Colonic mucosa (tissue), 4 donors: Measurements from ENCODE around the gene IMPA2. TPM values are rescaled to one million over a fixed set of nuclear protein-coding genes. Genes with fewer than 3 reads are reported as not detected.
"Not testable (repeated sequence)": the region's sequence is repeated elsewhere in the genome, so short reads cannot be mapped to it uniquely, and the experiment has no call there.

Experiments used
- DNase-seq: peaks from one replicate; pipeline ENCODE4 v3.0.0-alpha.2; 2020
- H3K27ac ChIP-seq: fragments of 200-600 bp; one replicate; pipeline ENCODE4 v1.8.0; 2021
- H3K27me3 ChIP-seq: fragments of 200-600 bp; one replicate; pipeline ENCODE4 v1.8.0; 2021
- H3K36me3 ChIP-seq: fragments of 200-600 bp; one replicate; pipeline ENCODE4 v1.8.0; 2021
- H3K4me1 ChIP-seq: fragments of 200-600 bp; one replicate; pipeline ENCODE4 v1.8.0; 2021; ENCODE audit warnings: mild to moderate bottlenecking
- H3K4me3 ChIP-seq: fragments of 200-600 bp; one replicate; pipeline ENCODE4 v1.8.0; 2021
- H3K9ac ChIP-seq, 2 donors: one replicate each; pipeline ENCODE4 v1.7.0; 2013; ENCODE audit warnings: control low read depth in 2 of 2, low read depth in 2 of 2, low read length in 2 of 2
- H3K9me3 ChIP-seq: fragments of 200-600 bp; one replicate; pipeline ENCODE4 v1.8.0; 2021
- intact Hi-C: fragments of 100-400 bp; cut with DNase I; formaldehyde crosslinking; loops from one replicate; pipeline ENCODE4 v1.14.1; 2022
- total RNA-seq, 2 donors: library from RNA; stranded (reverse); fragmentation: NEBNext Ultra II Directional in 1 of 2; extraction: Animal tissue kit (Norgen Biotek cat#: 25700) in 1 of 2; gene quantifications; one replicate each; pipeline ENCODE4 v1.2.1, GENCODE V29; 2021
- TF ChIP-seq, protein P1 (sequence below): fragments of 200-600 bp; IDR thresholded peaks from one replicate; pipeline ENCODE4 v1.8.0; 2022; ENCODE audit warnings: antibody characterized with exemption, mild to moderate bottlenecking
- donor health status: healthy.
- donor health status: DM: no; HTN: no; CAD: no.
- donor health status: DM: no; HTN: no; CAD: no.

The IMPA2 gene
- total RNA-seq, 2 donors from 2014 or later, result 150 to 201 TPM

DNA sequence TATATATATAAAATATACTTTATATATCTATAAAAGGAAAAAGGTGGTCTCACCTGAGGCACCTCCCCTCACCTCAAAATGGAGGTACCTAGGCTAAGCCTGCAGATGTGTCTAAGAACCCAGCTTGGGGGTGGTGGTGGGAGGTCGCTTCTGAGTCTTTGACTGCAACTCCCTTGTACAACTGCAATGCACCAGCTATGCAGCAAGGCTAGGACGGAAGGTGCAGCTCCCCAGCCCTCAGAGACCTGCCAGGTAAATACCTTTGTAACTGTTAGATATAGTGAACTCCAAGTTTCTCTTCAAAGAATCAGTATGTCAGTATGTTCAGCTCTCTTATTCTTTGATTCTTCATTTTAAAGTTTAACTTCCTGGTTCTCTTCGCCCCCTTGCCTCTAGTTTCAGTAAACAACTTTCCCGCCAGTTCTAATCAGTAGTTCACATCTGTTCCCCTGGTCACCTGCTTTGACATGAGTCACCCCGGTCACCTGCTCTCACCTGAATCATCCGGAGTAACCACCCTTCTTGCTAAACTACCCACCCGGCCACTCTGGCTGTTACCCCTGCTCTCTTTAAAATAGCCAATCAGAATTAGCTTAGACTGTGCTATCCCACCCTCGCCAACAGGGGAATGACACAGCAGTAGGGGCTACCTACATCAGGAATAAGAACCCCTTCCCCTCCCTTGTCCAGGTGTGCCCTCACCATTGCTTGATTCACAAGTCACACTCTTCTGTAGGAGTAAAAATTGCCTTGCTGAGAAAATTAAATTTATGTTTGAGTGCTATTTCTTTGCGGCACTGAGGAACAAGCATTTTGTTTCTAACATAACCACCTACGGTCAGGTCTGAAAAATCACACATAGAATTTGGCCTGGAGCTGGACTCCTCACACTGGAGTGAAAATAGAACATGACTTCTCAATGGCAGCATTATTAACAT lies 24.7 kb upstream of the IMPA2 start:
- intact Hi-C loops, result no loop called here
- Histone ChIP-seq H3K9me3 (no peaks in the 10 kb centered on the region), H3K36me3 (no peaks in the 10 kb centered on the region), H3K4me1 (no peaks in the 10 kb centered on the region), H3K4me3 (no peak overlapping the region), H3K27ac (no peak overlapping the region), H3K27me3 (no peaks in the 10 kb centered on the region), H3K9ac (no peak overlapping the region)
- TF ChIP-seq, protein P1, sequence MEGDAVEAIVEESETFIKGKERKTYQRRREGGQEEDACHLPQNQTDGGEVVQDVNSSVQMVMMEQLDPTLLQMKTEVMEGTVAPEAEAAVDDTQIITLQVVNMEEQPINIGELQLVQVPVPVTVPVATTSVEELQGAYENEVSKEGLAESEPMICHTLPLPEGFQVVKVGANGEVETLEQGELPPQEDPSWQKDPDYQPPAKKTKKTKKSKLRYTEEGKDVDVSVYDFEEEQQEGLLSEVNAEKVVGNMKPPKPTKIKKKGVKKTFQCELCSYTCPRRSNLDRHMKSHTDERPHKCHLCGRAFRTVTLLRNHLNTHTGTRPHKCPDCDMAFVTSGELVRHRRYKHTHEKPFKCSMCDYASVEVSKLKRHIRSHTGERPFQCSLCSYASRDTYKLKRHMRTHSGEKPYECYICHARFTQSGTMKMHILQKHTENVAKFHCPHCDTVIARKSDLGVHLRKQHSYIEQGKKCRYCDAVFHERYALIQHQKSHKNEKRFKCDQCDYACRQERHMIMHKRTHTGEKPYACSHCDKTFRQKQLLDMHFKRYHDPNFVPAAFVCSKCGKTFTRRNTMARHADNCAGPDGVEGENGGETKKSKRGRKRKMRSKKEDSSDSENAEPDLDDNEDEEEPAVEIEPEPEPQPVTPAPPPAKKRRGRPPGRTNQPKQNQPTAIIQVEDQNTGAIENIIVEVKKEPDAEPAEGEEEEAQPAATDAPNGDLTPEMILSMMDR, result no peak
- no peak for DNase-seq

DNA sequence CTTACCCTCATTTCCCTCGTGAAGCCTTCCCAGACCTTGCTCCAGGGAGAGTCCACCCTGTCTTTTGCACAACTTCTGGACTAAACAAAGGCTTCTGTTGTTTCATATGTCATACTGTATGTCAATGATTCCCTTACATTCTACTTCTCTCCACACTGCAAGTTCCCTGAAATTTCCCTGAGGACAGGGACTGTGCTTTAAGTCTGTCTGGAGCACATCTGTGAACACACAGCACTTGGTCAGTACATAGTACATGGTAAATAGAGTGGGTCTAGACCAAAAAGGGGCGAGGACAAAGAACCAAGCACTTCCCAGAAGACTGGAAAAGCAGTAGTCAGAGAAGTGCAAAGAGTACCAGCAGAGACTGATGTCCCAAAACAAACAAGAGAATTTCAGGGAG lies 23.7 kb upstream of the IMPA2 start:
- no peak overlapping the region for H3K4me3 ChIP-seq
- no peaks in the 10 kb centered on the region for H3K9me3 ChIP-seq
- DNase-seq, result no peak
- no peaks in the 10 kb centered on the region for H3K27me3 ChIP-seq
- no peaks in the 10 kb centered on the region for H3K36me3 ChIP-seq
- H3K9ac ChIP-seq, result no peak overlapping the region
- no peak overlapping the region for H3K27ac ChIP-seq
- intact Hi-C loops, result no loop called here
- TF ChIP-seq, protein P1, result no peak
- H3K4me1 ChIP-seq, result no peaks in the 10 kb centered on the region

DNA sequence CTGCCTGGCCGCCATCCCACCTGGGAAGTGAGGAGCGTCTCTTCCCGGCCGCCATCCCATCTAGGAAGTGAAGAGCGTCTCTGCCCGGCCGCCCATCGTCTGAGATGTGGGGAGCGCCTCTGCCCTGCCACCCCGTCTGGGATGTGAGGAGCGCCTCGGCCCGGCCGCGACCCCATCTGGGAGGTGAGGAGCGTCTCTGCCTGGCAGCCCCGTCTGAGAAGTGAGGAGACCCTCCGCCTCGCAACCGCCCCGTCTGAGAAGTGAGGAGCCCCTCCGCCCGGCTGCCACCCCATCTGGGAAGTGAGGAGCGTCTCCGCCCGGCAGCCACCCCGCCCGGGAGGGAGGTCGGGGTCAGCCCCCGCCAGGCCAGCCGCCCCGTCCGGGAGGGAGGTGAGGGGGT lies 21.7 kb upstream of the IMPA2 start:
- H3K27me3 ChIP-seq, H3K9me3 ChIP-seq, DNase-seq, H3K4me3 ChIP-seq, H3K36me3 ChIP-seq, H3K4me1 ChIP-seq, intact Hi-C loops, H3K27ac ChIP-seq, H3K9ac ChIP-seq: not testable (repeated sequence)

DNA sequence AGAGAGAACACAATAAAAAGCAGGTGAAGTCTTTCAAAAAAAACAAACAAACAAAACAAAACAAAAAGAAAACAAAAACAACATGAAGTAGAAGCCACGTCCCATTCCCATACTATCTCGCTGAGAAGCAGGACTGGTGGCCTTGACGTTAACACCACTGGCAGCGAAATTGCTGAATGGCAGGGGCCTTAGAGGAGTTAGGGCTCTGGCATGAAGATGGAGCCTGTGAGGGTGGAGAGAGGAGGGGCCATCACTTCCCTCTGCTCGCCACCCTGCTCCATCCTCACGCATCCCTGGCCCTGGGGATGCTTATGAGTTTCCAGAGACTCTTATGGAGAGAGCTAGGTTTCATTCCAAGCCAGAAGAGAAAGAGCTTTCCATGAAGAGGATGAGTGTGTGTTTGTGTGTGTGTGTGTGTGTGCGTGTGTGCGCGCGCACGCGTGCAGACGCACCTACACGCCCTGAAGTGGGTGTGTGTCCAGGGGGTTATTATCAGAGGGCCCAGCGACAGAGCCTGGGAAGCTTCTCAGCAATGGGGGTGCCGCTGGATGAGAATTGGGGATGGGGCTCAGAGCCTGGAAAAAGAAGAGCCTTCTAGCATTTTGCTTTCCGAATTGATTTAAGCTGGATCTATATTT lies 20.4 kb upstream of the IMPA2 start:
- Histone ChIP-seq H3K36me3 (no peaks in the 10 kb centered on the region), H3K27me3 (no peaks in the 10 kb centered on the region), H3K4me1 (no peaks in the 10 kb centered on the region), H3K4me3 (no peak overlapping the region), H3K9ac (no peak overlapping the region), H3K27ac (no peak overlapping the region), H3K9me3 (no peaks in the 10 kb centered on the region)
- intact Hi-C loops, result no loop called here
- no peak for DNase-seq
- TF ChIP-seq, protein P1, result no peak

DNA sequence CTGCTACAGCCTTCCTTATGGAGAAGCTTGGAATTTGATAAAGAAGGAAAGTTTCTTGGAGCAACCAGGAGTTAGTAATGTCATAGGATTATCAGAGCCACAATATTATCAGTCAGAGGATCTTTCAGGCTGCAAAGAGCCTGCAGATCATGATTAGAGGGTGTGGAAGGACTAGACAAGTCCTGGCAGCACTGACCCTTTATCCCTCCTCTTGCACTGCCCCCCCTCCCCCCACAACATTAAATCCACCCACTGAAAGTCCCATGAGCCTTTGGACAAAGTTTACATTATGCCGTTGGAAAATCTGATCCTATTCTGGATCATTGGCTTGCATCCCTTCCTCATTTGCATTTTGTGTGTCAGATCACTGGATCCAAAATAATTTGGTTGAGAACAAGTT lies 18.7 kb upstream of the IMPA2 start:
- no peak for DNase-seq
- H3K9ac ChIP-seq, result no peak overlapping the region
- no peaks in the 10 kb centered on the region for H3K4me1 ChIP-seq
- intact Hi-C loops, result no loop called here
- H3K27me3 ChIP-seq, result no peaks in the 10 kb centered on the region
- no peak overlapping the region for H3K4me3 ChIP-seq
- no peaks in the 10 kb centered on the region for H3K9me3 ChIP-seq
- no peaks in the 10 kb centered on the region for H3K36me3 ChIP-seq
- H3K27ac ChIP-seq, result no peak overlapping the region
- TF ChIP-seq, protein P1, result no peak
